GM06990 (cell line): ENCODE measurements around the gene ZNF296.

Source experiments
- DNase-seq: peaks from one replicate; pipeline ENCODE4 v3.0.0-alpha.2; 2011; ENCODE audit not compliant: insufficient read length; ENCODE audit errors: extremely low read depth
- H3K27me3 ChIP-seq: replicated peaks from 2 replicates; pipeline ENCODE4 v1.6.0; 2011; ENCODE audit warnings: low read length; ENCODE audit not compliant: control insufficient read depth, insufficient read depth
- H3K36me3 ChIP-seq: 2 replicates; pipeline ENCODE4 v1.5.1; 2011; ENCODE audit warnings: low read length; ENCODE audit not compliant: control insufficient read depth, insufficient read depth
- H3K4me3 ChIP-seq: replicated peaks from 2 replicates; pipeline ENCODE4 v1.5.1; 2011; ENCODE audit warnings: low read depth, mild to moderate bottlenecking, control low read depth, low read length
- CTCF ChIP-seq: IDR thresholded peaks from 2 replicates; pipeline ENCODE4 v1.5.1; 2011; ENCODE audit warnings: low read length, control low read depth, mild to moderate bottlenecking, inconsistent platforms; ENCODE audit not compliant: insufficient read depth, poor library complexity, severe bottlenecking

The ZNF296 gene

GRCh38 chr19:45094137-45094536 is 17.9 kb upstream of the ZNF296 start:
- Histone ChIP-seq H3K4me3 (peak overlapping the region; percentile 66), H3K36me3 (peaks cover 14% of the 10 kb centered on the region), H3K27me3 (no peaks in the 10 kb centered on the region)
- TF ChIP-seq CTCF = no peak
- DNase-seq = no peak

- peak; percentile 89 for DNase-seq
- Histone ChIP-seq H3K27me3 (no peaks in the 10 kb centered on the region), H3K4me3 (peak within 1 kb of the TSS; percentile 66), H3K36me3 (peaks cover 14% of the 10 kb centered on the region)
- no peak for TF ChIP-seq CTCF
These were observed 16.7 kb upstream of the ZNF296 start, which contains the start of gene PPP1R37 for GRCh38 chr19:45092747-45093678. TSS of gene PPP1R37 (plus strand) at chr19:45093179. CDS start at chr19:45093326, 147 bp downstream.

GRCh38 chr19:45091031-45091923 is 15.0 kb upstream of the ZNF296 start:
- H3K27me3 ChIP-seq = no peaks in the 10 kb centered on the region
- peaks cover 16% of the 10 kb centered on the region for H3K36me3 ChIP-seq
- TF ChIP-seq CTCF = no peak
- peak overlapping the region; percentile 66 for H3K4me3 ChIP-seq
- peak; percentile 97 for DNase-seq

GRCh38 chr19:45090606-45091005 is 14.3 kb upstream of the ZNF296 start:
- H3K4me3 ChIP-seq = no peak overlapping the region
- peaks cover 18% of the 10 kb centered on the region for H3K36me3 ChIP-seq
- TF ChIP-seq CTCF = no peak
- H3K27me3 ChIP-seq = no peaks in the 10 kb centered on the region
- no peak for DNase-seq

GRCh38 chr19:45090034-45090433 is 13.8 kb upstream of the ZNF296 start:
- Histone ChIP-seq H3K4me3 (no peak overlapping the region), H3K27me3 (no peaks in the 10 kb centered on the region), H3K36me3 (peaks cover 18% of the 10 kb centered on the region)
- TF ChIP-seq CTCF = no peak
- no peak for DNase-seq
